ENCODE measurements around the gene PMPCB.
"Not testable (repeated sequence)": the region's sequence is repeated elsewhere in the genome, so short reads cannot be mapped to it uniquely, and the experiment has no call there.

- TF ChIP-seq EZH2phosphoT487 (IDR thresholded peaks at IDR 0.05; ENCODE audit: borderline replicate concordance); CTCF (conservative IDR thresholded peaks at IDR 0.05; ENCODE audit: low read length): not testable (repeated sequence)
Measured at GRCh38 chr7:103274867-103275266, 22.4 kb upstream of the PMPCB start.
